Mononuclear cell (primary cell): ENCODE measurements around the gene NYAP2. TPM values are rescaled to one million over a fixed set of nuclear protein-coding genes. Genes with fewer than 3 reads are reported as not detected.

Experiments used
- H3K27me3 ChIP-seq: 2 replicates; pipeline ENCODE4 v1.6.0; 2011; ENCODE audit warnings: low read length, control low read depth; ENCODE audit not compliant: insufficient read depth
- H3K4me1 ChIP-seq: 2 replicates; pipeline ENCODE4 v1.5.1; 2011; ENCODE audit warnings: mild to moderate bottlenecking, low read length, control low read depth; ENCODE audit not compliant: insufficient read depth
- H3K4me3 ChIP-seq: 2 replicates; pipeline ENCODE4 v1.5.1; 2011; ENCODE audit warnings: mild to moderate bottlenecking, low read length, moderate library complexity
- H3K9me3 ChIP-seq: 2 replicates; pipeline ENCODE4 v1.5.1; 2011; ENCODE audit warnings: low read depth, mild to moderate bottlenecking, control low read depth, low read length
- total RNA-seq: library from RNA; depleted of rRNA; stranded (reverse); fragments of >200 nt; gene quantifications from one replicate; pipeline ENCODE4 v1.2.3, GENCODE V29; 2012

The NYAP2 gene
- total RNA-seq, 1 donor: 0.10 TPM

DNA sequence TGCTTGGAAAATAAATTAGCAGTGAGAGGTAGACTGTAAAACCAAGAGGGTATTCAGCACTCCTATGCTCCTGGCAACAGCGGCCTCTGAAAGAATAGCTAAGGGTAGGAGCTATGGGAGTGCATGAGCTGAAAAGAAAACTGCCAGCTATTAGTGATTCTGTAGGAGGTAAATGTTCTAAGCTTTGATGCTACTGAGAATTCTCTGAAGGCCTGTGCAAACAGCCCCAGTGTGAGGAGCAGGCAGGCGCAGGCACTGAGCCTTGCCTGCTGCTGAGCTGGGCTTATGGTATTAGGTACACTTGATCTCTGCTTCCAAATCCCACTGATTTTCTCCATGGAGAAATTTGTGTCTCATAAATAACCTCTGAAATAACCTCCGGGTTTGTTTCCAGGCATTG, 86.7 kb downstream of the NYAP2 start:
- Histone ChIP-seq H3K27me3 (no peaks in the 10 kb centered on the region), H3K9me3 (no peaks in the 10 kb centered on the region), H3K4me3 (no peak overlapping the region), H3K4me1 (no peaks in the 10 kb centered on the region)

DNA sequence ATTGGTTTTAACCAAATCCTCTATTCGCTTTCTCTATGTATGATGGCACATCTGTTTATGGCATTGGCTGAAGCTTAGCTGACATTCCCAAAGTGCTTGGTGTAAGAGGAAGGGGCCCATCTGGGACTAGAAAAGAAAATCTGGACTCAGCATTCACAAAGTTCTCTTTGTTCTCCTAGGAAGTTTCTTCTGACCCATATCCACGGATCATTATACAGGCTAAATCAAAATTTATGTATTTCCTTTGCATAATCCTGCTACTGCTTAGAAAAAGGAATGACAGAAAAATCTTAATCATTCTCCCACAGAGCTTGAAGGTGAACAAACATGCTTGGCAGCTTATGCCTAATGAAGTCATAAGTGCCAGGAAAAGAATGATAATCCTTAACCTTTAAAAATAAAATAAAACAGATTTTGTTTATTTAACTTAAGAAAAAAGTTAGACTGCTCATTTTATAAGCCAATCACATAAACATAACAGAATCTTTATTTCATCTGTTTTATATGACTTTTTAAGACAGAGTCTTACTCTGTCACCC, 88.4 kb downstream of the NYAP2 start:
- Histone ChIP-seq H3K4me1 (no peaks in the 10 kb centered on the region), H3K27me3 (no peaks in the 10 kb centered on the region), H3K4me3 (no peak overlapping the region)

DNA sequence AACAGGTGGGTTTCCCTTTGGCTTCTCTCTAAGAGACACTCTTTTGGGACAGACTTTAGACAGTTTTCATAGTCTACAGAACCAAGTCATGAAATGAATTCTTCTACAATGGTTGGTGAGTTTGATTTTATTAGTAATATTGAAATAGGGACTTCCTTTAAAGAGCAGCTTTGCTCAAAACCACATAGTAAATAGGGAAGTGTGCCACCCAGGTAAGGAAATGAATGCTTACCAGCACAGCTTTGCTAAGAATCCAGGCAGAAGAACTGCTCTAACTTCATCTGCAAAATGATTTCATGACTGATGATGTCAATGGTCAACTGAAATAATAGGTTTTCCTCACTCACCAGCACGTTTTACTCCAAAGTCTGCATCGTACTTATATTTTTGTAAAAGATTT, 89.2 kb downstream of the NYAP2 start:
- H3K9me3 ChIP-seq: no peaks in the 10 kb centered on the region
- no peaks in the 10 kb centered on the region for H3K4me1 ChIP-seq
- H3K4me3 ChIP-seq: no peak overlapping the region
- H3K27me3 ChIP-seq: no peaks in the 10 kb centered on the region

More for the DNA sequence above, 88.4 kb downstream of the NYAP2 start:
- no peaks in the 10 kb centered on the region for H3K9me3 ChIP-seq

DNA sequence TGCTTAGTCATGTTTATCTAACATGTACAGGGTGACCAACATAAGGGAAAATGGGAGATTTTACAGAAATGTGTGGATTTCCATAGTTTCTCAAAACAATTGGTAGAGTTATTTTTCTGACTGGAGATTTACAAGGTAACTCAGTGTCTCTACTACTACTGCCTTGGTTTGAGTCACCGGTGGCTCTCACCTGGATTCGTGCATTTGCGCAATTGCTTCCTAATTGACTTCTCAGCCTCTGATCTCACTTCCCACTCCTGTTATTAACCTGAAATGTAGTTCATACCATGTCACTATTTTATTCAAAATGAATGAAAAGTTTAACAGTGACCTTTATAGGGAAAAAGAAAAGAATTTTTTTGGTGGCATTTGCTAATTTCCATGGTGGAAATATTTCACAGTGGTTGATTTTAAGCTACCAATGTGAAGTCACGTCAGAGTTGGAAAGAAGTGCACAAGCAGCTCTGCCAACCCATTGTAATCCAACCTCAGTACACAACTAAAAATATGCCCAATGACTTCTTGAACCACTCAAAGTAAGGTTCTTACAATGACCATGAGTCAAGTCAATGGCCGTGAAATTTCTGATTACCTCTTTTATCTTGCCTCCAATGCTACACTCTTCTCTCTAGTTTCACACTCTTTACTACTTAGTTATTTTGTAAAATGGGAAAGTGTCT, 94.0 kb downstream of the NYAP2 start:
- H3K9me3 ChIP-seq: no peaks in the 10 kb centered on the region
- no peaks in the 10 kb centered on the region for H3K4me1 ChIP-seq
- H3K27me3 ChIP-seq: no peaks in the 10 kb centered on the region
- H3K4me3 ChIP-seq: no peak overlapping the region

DNA sequence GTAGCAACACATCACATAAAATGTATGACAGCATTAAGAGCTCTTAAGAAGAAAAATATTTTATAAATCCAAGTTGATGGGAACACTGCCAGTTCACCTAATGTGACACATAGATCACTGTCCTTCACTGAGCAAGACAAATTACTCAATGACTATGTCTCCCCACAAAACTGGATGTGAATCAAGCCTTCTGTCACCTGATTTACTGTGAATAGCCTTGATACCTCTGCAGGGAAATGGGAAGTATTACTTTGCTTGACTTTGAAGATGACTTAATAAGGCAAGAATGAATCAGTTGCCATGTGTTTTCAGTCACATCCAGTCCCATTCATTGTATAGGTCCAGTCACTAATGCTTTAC, 94.6 kb downstream of the NYAP2 start:
- Histone ChIP-seq H3K4me3 (no peak overlapping the region), H3K27me3 (no peaks in the 10 kb centered on the region), H3K9me3 (no peaks in the 10 kb centered on the region), H3K4me1 (no peaks in the 10 kb centered on the region)

DNA sequence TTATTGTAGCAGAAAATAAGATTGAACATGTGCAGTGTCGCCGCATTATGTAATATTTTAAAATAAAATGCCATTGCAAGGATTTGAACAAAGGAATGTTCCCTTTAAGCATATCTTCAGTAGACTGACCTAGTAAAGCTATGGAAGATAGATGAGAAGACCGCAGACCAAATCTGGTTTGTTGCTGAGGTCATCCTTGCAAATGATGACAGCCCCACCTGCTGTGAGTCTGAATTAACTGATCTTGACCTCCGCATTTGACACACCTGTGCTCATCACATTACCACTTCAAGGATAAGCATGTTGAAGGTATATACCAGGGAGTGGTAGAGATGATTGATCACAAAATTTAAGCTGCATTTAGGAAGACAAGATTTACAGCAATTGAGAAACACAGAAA, 96.2 kb downstream of the NYAP2 start:
- Histone ChIP-seq H3K9me3 (no peaks in the 10 kb centered on the region), H3K27me3 (no peaks in the 10 kb centered on the region), H3K4me1 (no peaks in the 10 kb centered on the region), H3K4me3 (no peak overlapping the region)

DNA sequence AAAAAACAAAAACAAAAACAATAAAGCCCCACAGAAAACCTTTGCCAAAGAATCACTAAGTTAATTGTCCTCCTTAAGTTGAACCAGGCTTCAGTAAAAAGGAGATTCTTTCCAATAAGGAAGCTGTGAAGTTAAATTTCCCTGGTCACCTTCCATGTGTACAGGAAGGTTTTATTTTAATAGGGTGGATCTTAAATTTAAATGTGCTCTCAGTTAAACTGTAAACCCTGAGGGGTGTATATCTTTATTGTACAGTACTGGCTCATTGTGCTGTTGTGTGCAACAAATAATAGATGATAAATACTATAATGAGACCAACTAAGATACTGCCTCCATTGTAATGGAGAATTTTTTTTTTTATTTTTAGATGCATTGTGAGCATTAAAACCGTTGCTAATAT, 97.1 kb downstream of the NYAP2 start:
- H3K27me3 ChIP-seq: peaks cover 3% of the 10 kb centered on the region
- no peaks in the 10 kb centered on the region for H3K4me1 ChIP-seq
- no peaks in the 10 kb centered on the region for H3K9me3 ChIP-seq
- H3K4me3 ChIP-seq: no peak overlapping the region

DNA sequence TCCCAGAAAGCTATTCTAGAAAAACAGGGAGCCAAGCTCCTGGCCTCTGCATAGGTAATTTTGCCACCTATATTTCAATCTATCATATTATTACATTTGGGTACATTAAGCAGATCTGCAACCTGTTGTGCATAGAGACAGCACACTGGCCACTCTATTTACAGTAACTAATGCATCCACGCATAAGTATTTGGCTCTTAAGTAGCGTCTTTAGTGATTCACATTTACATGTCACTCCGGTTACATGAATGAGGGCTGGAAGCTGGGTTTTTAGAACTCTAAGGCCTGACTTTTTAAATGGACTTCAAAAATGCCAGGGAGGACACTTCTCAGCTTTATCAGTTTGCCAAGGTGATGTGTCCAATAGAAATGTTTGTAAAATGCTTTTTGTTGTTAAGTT, 97.7 kb downstream of the NYAP2 start:
- no peak overlapping the region for H3K4me3 ChIP-seq
- no peaks in the 10 kb centered on the region for H3K9me3 ChIP-seq
- peaks cover 3% of the 10 kb centered on the region for H3K27me3 ChIP-seq
- H3K4me1 ChIP-seq: no peaks in the 10 kb centered on the region

DNA sequence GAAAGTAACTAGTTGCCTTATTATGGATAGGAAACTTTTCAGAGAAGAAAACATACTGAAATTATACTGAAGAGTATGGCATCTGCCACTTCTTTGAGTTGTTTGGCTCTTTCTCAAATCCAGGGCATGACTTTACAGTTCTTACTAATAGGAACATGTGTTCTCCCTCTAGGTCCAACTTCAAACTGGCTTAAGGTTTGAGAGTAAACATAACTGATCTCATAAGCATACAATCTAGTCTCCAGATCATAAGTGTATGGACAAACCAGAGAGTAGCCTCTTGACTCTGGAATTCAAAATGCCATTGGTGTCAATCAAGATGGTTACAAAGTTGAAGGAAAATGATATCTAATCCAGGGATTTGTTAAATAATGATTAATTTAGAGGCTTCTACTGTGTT, 101.5 kb downstream of the NYAP2 start:
- H3K9me3 ChIP-seq: no peaks in the 10 kb centered on the region
- H3K4me1 ChIP-seq: no peaks in the 10 kb centered on the region
- H3K4me3 ChIP-seq: no peak overlapping the region
- H3K27me3 ChIP-seq: peaks cover 3% of the 10 kb centered on the region

DNA sequence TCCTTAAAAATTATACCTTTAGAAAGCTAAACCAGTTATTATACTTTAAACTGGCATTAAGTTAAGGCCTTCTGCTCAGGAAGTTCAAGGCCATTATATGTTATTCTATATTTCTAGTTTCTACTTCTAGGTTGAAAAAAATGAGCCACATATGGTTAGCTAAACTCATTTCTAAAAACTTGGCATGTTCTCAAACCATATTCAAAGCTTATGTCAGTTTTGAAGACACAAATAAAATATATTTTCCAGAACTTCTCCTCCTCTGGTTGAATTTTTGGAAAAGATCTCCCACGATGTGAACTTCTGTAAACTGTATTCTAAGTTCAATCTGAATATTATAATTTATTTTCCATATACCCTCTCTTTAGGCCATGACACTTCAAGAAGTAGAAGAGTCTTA, 103.5 kb downstream of the NYAP2 start:
- Histone ChIP-seq H3K27me3 (peaks cover 3% of the 10 kb centered on the region), H3K4me3 (no peak overlapping the region), H3K9me3 (no peaks in the 10 kb centered on the region), H3K4me1 (no peaks in the 10 kb centered on the region)

DNA sequence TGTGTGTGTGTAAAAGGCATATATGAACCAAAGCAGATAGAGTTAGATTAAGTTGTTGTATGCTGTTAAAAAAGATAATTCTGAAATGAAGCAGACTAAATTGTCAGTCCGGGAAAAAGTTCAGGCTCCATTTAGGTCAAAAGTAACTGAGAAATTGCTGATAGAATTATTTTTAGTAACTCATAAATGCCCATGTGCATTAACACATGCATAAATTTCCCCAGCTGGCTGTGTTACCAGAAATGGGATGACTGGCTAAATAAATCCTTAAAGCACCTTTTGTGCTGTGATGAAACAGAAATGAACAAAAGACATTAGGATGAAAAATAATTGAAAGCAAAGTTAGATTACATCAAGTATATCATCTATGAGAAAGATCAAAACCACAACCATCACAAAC, 111.3 kb downstream of the NYAP2 start:
- no peaks in the 10 kb centered on the region for H3K4me1 ChIP-seq
- no peak overlapping the region for H3K4me3 ChIP-seq
- H3K27me3 ChIP-seq: no peaks in the 10 kb centered on the region
- no peaks in the 10 kb centered on the region for H3K9me3 ChIP-seq

DNA sequence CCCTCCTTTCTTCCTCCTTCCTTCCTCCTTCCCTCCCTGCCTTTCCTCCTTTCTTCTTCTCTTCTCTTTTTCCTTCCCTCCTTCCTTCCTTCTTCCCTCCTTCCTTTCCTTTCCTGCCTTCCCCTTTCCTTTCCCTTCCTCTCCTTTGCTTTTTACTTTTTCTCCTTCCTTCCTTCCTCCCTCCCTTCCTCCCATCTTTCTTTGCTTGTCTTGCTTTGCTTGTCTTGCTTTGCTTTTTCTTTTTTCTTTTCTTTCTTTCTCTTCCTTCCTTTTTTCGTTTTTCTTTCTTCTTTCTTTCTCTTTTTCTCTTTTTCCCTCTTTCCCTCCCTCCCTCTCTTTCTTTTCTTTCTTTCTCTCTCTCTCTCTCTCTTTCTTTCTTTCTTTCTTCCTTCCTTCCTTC, 113.0 kb downstream of the NYAP2 start:
- no peaks in the 10 kb centered on the region for H3K4me1 ChIP-seq
- no peaks in the 10 kb centered on the region for H3K27me3 ChIP-seq
- H3K9me3 ChIP-seq: no peaks in the 10 kb centered on the region
- no peak overlapping the region for H3K4me3 ChIP-seq

DNA sequence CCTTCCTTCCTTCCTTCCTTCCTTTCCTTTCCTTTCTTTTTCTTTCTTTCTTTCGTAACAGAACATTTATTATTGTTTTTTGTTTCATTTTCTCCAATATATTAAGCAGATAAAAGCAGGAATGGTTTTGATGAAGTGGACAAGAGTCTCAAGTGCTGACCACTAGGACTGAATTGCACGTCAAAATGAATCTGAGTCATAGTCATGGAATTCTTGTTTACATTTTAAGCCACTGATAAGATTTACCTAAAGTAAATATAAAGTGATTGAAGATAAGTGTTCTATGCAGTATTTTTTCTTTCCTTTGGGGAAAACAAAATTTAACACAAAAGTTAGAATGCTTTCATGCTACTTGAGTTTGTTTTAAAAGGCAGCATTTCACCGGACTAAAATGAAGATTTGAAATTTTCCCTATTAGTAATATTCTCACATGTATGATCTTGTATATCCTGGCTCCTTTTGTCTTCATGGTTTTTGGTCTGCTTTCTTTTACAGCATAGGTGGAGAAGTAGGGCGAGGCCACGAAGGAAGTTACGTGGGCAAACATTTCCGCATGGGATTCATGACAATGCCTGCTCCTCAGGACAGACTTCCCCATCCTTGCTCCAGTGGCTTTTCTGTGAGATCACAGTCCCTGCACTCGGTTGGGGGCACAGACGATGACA, 113.5 kb downstream of the NYAP2 start:
- Histone ChIP-seq H3K4me1 (no peaks in the 10 kb centered on the region), H3K9me3 (no peaks in the 10 kb centered on the region), H3K27me3 (no peaks in the 10 kb centered on the region), H3K4me3 (no peak overlapping the region)

DNA sequence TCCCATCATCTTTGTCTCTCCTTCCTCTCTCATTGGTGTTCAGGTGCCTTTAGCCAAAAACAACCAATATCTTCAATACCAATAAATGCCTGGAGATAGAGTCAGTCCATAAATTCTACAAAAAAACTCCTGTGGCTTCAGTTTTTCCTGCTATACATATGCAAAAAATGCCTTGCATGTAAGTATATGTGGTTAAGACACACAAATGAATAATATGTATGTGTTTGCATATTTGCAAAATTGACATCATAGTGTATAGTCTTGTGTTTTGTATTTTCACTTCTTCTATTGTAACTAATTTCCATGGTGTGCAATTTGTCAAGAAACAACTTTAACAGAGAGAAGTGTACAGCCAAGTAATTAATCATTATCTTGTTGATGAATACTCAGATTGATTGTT, 115.5 kb downstream of the NYAP2 start:
- Histone ChIP-seq H3K27me3 (no peaks in the 10 kb centered on the region), H3K4me3 (no peak overlapping the region)

DNA sequence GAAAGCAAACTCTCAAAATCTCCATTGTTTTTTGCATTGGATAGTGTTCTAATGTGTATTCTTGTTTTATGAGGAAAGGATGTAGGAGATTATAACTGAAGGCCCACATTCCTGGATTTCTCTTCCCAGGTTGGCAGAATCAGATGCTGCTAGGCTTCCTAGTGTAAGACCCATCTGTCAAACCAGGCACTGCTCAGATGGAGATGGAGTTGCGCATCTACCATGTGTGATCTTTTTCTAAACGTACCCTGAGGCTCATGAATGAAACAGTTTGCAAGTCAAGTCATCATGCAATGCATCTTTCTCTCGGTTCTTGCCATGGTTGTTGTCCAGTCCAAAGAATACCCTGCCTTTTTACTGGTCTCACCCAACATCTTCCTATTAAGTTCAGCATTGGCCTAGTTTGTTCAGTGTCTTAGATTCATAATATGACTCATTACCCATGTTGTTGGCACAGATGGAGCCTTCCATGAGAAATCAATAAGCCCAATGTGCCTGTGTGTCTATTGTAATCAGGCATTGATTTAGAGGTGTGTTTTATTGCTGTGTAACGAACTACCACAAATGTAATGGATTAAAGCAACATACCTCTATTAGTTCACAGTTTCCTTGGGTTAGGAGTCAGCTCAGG, 127.4 kb downstream of the NYAP2 start:
- Histone ChIP-seq H3K4me1 (no peaks in the 10 kb centered on the region), H3K4me3 (no peak overlapping the region), H3K9me3 (no peaks in the 10 kb centered on the region), H3K27me3 (no peaks in the 10 kb centered on the region)

More for the DNA sequence above, 115.5 kb downstream of the NYAP2 start:
- H3K9me3 ChIP-seq: no peaks in the 10 kb centered on the region
- no peaks in the 10 kb centered on the region for H3K4me1 ChIP-seq
